Stimulated activated CD8-positive, alpha-beta memory T cell treated with anti-CD3 and anti-CD28 coated beads, Interleukin-15, amount 100 ng/mL, for 1 hour (primary cell): ENCODE data around the gene CLEC2B.

Experiments
- DNase-seq: peaks from one replicate; pipeline ENCODE4 v3.0.0-alpha.2; 2020; ENCODE audit warnings: low read depth

The CLEC2B gene

GRCh38 chr12:9808504-9808903, 60.6 kb downstream of the CLEC2B start:
- no peak for DNase-seq

GRCh38 chr12:9806714-9807113, 62.4 kb downstream of the CLEC2B start:
- no peak for DNase-seq

- no peak for DNase-seq
Observed at GRCh38 chr12:9805883-9806282, 63.3 kb downstream of the CLEC2B start.
